GM06990 (cell line): ENCODE data around the gene C1orf167.

ENCODE experiments used
- DNase-seq: peaks from one replicate; pipeline ENCODE4 v3.0.0-alpha.2; 2011; ENCODE audit not compliant: insufficient read length; ENCODE audit errors: extremely low read depth
- H3K27me3 ChIP-seq: replicated peaks from 2 replicates; pipeline ENCODE4 v1.6.0; 2011; ENCODE audit warnings: low read length; ENCODE audit not compliant: control insufficient read depth, insufficient read depth
- H3K36me3 ChIP-seq: 2 replicates; pipeline ENCODE4 v1.5.1; 2011; ENCODE audit warnings: low read length; ENCODE audit not compliant: control insufficient read depth, insufficient read depth
- H3K4me3 ChIP-seq: replicated peaks from 2 replicates; pipeline ENCODE4 v1.5.1; 2011; ENCODE audit warnings: low read depth, mild to moderate bottlenecking, control low read depth, low read length
- TF ChIP-seq, protein P1 (sequence below): IDR thresholded peaks from 2 replicates; pipeline ENCODE4 v1.5.1; 2011; ENCODE audit warnings: low read length, control low read depth, mild to moderate bottlenecking, inconsistent platforms; ENCODE audit not compliant: insufficient read depth, poor library complexity, severe bottlenecking

The C1orf167 gene

GRCh38 chr1:11770011-11770410, 8.0 kb downstream of the C1orf167 start:
- TF ChIP-seq, protein P1, sequence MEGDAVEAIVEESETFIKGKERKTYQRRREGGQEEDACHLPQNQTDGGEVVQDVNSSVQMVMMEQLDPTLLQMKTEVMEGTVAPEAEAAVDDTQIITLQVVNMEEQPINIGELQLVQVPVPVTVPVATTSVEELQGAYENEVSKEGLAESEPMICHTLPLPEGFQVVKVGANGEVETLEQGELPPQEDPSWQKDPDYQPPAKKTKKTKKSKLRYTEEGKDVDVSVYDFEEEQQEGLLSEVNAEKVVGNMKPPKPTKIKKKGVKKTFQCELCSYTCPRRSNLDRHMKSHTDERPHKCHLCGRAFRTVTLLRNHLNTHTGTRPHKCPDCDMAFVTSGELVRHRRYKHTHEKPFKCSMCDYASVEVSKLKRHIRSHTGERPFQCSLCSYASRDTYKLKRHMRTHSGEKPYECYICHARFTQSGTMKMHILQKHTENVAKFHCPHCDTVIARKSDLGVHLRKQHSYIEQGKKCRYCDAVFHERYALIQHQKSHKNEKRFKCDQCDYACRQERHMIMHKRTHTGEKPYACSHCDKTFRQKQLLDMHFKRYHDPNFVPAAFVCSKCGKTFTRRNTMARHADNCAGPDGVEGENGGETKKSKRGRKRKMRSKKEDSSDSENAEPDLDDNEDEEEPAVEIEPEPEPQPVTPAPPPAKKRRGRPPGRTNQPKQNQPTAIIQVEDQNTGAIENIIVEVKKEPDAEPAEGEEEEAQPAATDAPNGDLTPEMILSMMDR: no peak
- Histone ChIP-seq H3K27me3 (no peaks in the 10 kb centered on the region; the same call in 1 of the 2 replicates), H3K36me3 (no peaks in the 10 kb centered on the region), H3K4me3 (no peak overlapping the region)
- DNase-seq: no peak

- no peak overlapping the region for H3K4me3 ChIP-seq
- DNase-seq: no peak
- no peaks in the 10 kb centered on the region for H3K36me3 ChIP-seq
- TF ChIP-seq, protein P1: no peak
- H3K27me3 ChIP-seq: no peaks in the 10 kb centered on the region; the same call in 1 of the 2 replicates
Measured at GRCh38 chr1:11771481-11772043, 9.6 kb downstream of the C1orf167 start.

DNA sequence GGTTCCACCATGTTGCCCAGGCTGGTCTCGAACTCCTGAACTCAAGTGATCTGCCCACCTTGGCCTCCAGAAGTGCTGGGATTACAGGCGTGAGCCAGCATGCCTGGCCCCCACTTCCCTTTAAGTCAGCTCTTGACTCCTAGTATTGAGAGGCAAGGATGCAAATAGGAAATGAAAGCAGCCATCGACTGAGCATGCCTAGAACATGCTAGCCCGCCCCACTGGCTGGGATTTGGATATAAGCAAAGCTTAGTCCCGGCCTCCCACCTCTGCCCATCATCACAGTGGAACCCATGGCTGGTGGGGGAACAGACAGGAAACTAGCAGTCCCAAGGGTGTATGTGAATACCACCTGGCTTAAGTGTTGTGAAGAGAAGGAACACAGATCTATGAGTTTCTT, 10.5 kb downstream of the C1orf167 start:
- DNase-seq: no peak
- TF ChIP-seq, protein P1: no peak
- Histone ChIP-seq H3K27me3 (no peaks in the 10 kb centered on the region; the same call in 1 of the 2 replicates), H3K36me3 (no peaks in the 10 kb centered on the region), H3K4me3 (no peak overlapping the region)

DNA sequence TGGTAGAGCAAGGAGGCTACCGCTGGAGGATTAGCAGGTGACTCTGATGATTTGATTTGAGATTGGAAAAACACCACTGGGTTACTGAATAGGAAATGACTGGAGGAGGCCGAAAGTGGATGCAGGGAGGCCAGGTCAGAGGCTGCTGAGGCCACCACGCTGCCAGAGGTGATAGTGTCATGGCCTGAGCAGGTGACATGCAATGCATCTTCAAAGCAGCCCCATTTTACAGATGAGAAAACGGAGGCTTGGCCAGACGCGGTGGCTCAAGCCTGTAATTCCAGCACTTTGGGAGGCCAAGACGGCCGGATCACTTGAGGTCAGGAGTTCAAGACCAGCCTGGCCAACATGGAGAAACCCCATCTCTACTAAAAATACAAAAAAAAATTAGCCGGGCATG, 12.8 kb downstream of the C1orf167 start:
- no peaks in the 10 kb centered on the region for H3K36me3 ChIP-seq
- DNase-seq: no peak
- no peaks in the 10 kb centered on the region for H3K27me3 ChIP-seq
- TF ChIP-seq, protein P1: no peak
- H3K4me3 ChIP-seq: no peak overlapping the region

DNA sequence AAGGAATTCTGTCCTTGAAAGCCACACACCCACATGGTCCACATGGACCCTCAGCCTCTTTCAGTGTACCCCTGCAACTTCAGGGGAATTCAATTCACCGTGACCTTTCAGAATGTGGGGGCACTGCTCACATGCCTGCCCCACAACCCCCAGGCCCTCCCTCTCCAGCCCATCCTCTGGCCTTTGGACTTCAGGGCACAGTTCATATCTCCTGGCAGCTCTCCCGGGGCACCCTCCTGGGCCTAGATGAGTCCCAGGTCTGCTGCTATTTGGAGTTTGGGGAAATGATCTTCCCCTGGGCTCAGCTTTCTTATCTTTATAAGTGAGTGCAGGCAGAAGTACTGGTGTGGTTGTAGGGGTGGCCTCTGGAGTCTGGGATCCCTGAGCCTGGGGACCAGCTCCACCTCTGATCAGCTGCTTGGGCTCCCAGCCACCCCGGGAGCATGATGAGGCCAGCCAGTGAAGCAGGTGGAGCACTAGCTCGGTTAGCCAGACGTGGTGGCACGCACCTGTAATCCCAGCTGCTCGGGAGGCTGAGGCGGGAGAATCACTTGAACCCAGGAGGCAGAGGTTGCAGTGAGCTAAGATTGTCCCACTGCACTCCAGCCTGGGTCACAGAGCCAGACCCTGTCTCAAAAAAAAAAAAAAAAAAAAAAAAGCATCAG, 15.8 kb downstream of the C1orf167 start:
- no peaks in the 10 kb centered on the region for H3K27me3 ChIP-seq
- H3K36me3 ChIP-seq: no peaks in the 10 kb centered on the region
- DNase-seq: no peak
- TF ChIP-seq, protein P1: no peak
- H3K4me3 ChIP-seq: no peak overlapping the region
